22Rv1 (cell line): ENCODE measurements around the gene ZNF493.

Experiments
- CTCF ChIP-seq: fragments of 450-650 bp; IDR thresholded peaks from 2 replicates; pipeline ENCODE4 v1.5.1; 2017; ENCODE audit warnings: mild to moderate bottlenecking
- ZFX ChIP-seq: fragments of 450-650 bp; IDR thresholded peaks from 2 replicates; pipeline ENCODE4 v1.6.1; 2017; ENCODE audit warnings: antibody characterized with exemption, borderline replicate concordance

GRCh38 chr19:21398851-21399250 is 1.9 kb downstream of the ZNF493 start:
- no peak for TF ChIP-seq CTCF
- TF ChIP-seq ZFX: no peak
